IPS-15b (cell line): ENCODE results near the gene NR5A2.

ENCODE experiments used
- H3K27me3 ChIP-seq: one replicate; pipeline ENCODE4 v1.6.1; 2013; ENCODE audit warnings: low read length; ENCODE audit not compliant: control insufficient read depth, insufficient read depth
- H3K36me3 ChIP-seq: one replicate; pipeline ENCODE4 v1.6.1; 2013; ENCODE audit warnings: low read length; ENCODE audit not compliant: control insufficient read depth, insufficient read depth
- H3K4me1 ChIP-seq: one replicate; pipeline ENCODE4 v1.6.1; 2013; ENCODE audit warnings: mild to moderate bottlenecking, low read length; ENCODE audit not compliant: control insufficient read depth, insufficient read depth
- H3K4me3 ChIP-seq: one replicate; pipeline ENCODE4 v1.5.1; 2013; ENCODE audit warnings: low read depth, low read length
- H3K9ac ChIP-seq: one replicate; pipeline ENCODE4 v1.6.1; 2013; ENCODE audit warnings: low read depth, mild to moderate bottlenecking, low read length
- H3K9me3 ChIP-seq: one replicate; pipeline ENCODE4 v1.6.1; 2013; ENCODE audit warnings: mild to moderate bottlenecking, low read length; ENCODE audit not compliant: control insufficient read depth, insufficient read depth

NR5A2 gene

DNA sequence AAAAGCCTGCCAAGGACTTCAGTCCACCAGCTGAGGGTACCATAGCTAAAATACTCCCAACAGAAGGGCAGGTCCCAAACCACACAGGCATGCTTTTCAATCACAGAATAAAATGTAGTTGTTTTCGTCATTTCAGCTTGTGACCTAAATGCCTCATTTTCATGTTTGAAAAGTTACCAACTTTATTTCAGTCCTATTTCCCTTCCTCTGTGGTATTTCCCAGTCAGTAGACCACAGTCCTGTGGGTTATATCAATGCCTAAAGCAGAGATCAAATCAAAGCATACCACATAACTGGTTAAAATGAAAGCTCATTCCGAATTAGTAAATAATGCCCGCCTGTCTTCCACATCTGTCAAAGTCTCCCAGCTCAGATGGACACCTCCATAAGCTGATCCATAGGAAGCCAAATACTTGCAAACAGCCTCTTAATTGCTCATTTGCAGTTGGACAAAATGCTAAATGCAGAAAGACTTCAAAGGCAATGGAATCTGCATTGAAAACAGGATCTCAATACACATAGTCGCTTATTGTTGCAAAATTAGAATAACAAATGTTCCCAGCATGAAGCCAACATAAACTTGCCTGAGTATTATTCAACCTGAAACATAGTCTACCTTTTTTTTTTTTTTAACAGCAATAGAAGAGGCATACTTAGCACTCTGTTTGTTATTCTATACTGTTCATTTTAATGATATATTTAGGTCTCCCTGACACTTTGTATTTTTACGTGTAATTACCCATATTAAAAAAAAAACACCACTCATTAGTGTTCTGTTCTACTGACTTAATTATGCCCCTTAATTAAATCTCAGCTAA lies 53.9 kb downstream of the NR5A2 start:
- Histone ChIP-seq H3K9me3 (no peaks in the 10 kb centered on the region), H3K4me1 (peaks cover 31% of the 10 kb centered on the region), H3K36me3 (no peaks in the 10 kb centered on the region), H3K4me3 (peak overlapping the region; percentile 14), H3K9ac (no peak overlapping the region), H3K27me3 (peaks cover 11% of the 10 kb centered on the region)

DNA sequence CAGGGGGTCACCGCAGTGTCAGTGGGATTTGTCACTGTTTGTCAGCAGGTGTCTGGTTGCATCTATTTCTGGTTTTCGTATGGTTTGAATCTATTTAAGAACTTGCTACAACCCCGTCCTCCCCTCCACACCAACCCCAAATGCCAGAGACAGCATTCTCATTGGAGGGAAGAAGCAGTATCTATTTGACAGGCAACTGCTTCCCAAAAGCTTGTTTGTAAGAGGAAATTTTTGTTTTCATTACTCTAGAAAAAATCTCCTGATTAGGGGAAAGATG lies 54.4 kb downstream of the NR5A2 start:
- peaks cover 11% of the 10 kb centered on the region for H3K27me3 ChIP-seq

DNA sequence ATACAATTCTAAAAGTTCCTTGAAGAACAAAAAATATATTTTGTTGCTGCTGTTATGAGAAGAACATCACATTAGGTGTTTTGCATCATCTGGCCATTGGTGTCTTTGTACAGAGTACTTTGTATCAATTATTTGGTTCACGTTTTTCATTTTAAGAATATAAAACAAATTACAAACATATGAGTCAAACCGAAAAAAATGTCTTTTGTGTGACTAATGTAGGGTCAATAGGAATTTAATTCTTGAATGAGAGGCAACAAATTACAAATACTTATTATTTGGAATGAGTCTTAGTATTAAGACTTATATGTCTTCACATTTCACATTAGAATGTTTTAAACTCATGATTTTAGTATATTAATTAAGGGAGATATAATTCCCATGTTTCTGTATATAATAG lies 54.8 kb downstream of the NR5A2 start:
- no peak overlapping the region for H3K4me3 ChIP-seq
- H3K27me3 ChIP-seq: peaks cover 11% of the 10 kb centered on the region
- H3K9ac ChIP-seq: no peak overlapping the region
- H3K9me3 ChIP-seq: no peaks in the 10 kb centered on the region
- H3K36me3 ChIP-seq: no peaks in the 10 kb centered on the region
- peaks cover 30% of the 10 kb centered on the region for H3K4me1 ChIP-seq

More for the DNA sequence above, 54.4 kb downstream of the NR5A2 start:
- H3K4me3 ChIP-seq: no peak overlapping the region
- no peaks in the 10 kb centered on the region for H3K36me3 ChIP-seq
- H3K9ac ChIP-seq: no peak overlapping the region
- peaks cover 30% of the 10 kb centered on the region for H3K4me1 ChIP-seq
- no peaks in the 10 kb centered on the region for H3K9me3 ChIP-seq

DNA sequence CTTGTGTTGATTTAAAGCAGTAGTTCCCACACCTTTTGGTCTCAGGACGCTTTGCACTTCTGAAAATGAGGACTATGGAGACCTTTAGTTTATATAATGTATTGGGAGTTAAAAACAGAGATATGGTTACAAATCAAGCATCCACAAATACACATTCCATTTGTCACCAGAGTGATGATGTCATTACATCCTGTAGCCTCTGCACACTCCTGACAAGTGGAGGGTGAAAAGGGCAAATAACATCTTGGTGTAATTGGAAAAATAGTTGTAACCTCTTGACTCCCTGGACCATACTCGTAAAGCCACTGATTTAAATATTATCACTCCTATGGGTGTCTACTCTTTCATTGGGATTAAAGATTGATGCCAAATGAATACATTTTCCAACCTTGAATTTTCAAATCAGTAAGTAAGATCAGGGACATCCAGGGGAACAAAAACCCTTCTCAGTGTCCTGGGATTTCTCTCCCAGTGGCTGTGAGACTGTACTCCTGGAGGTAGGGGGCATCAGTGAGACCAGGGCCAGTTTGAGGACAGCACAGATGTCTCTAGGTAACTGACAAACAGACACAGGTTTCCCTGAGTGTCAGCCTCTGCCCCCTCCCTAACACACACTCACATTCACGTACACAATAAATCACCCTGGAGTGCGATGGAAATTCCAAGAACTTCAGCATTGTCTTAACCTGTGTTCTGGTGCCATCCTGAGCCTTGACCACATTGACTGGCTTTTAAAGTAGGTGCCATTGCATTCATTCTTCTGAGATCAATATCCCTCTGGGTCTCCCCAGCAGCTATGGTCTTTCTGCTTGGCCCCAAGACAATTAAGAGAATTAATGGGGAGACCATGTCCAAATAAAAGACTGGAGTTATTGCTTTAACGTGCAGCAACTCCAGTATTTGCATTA lies 63.0 kb downstream of the NR5A2 start:
- no peaks in the 10 kb centered on the region for H3K27me3 ChIP-seq
- H3K36me3 ChIP-seq: no peaks in the 10 kb centered on the region
- H3K9me3 ChIP-seq: no peaks in the 10 kb centered on the region
- H3K9ac ChIP-seq: no peak overlapping the region
- no peak overlapping the region for H3K4me3 ChIP-seq
- H3K4me1 ChIP-seq: no peaks in the 10 kb centered on the region

DNA sequence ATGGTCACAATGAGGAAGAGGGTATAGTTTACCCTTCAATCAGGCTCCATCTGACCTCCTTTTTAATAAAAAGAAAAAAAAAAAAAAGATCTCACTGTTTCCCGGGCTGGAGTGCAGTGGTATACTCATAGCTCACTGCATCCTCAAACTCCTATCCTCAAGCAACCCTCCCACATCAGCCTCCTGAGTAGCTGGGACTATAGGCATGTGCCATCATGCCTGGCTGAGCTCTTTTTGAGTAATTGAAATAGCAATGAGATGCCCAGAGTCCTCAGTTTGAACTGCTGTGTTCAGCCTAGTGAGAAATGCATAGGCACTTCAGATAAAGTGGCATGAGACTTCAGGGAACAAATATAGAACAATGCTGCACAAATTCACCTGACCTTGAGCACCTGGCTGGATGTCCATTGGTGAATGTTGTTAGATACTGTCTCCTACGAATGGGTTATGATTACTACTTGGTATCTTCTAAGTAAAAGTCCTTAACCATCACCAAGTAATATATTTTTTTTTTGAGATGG lies 67.6 kb downstream of the NR5A2 start:
- H3K4me1 ChIP-seq: no peaks in the 10 kb centered on the region
- no peaks in the 10 kb centered on the region for H3K36me3 ChIP-seq
- no peaks in the 10 kb centered on the region for H3K9me3 ChIP-seq
- no peaks in the 10 kb centered on the region for H3K27me3 ChIP-seq
- H3K9ac ChIP-seq: no peak overlapping the region
- no peak overlapping the region for H3K4me3 ChIP-seq

DNA sequence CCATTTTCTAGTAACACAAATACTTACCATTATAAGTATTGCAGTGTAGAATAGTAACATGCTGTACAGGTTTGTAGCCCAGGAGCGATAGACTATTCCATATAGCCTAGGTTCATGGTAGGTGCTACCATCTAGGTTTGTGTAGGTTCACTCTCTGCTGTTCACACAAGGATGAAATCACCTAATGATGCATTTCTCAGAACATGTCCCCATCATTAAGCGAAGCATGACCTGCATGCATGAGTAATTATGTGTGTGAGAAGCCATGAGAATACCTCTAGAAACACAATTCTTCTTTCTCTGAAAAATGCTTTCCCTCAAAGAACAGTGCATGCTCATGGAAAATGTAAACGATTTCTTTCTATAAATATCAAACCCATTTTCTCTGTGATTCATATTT lies 69.3 kb downstream of the NR5A2 start:
- H3K4me3 ChIP-seq: no peak overlapping the region
- H3K4me1 ChIP-seq: no peaks in the 10 kb centered on the region
- H3K36me3 ChIP-seq: no peaks in the 10 kb centered on the region
- H3K9ac ChIP-seq: no peak overlapping the region
- H3K27me3 ChIP-seq: no peaks in the 10 kb centered on the region
- no peaks in the 10 kb centered on the region for H3K9me3 ChIP-seq

DNA sequence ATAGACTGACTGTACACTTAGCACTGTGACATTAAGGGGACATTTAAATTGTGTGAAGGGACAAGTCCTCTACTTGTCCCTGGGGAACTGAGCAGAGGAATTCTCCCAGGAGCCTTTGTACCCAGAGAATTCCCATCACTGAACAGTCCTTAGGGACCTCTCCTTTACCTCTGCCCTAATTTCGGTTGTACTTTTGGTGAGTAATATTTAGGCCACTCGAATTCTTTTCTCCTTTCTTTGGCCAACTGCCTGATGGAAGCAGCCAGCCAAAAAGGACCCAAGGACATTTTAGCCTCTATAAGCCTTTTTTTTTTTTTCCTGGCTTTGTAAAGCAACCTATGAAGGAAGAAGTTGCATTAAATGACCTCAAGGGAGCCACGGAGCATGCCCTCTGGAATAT lies 71.5 kb downstream of the NR5A2 start:
- Histone ChIP-seq H3K9me3 (no peaks in the 10 kb centered on the region), H3K9ac (no peak overlapping the region), H3K4me1 (no peaks in the 10 kb centered on the region), H3K36me3 (no peaks in the 10 kb centered on the region), H3K4me3 (no peak overlapping the region), H3K27me3 (no peaks in the 10 kb centered on the region)

DNA sequence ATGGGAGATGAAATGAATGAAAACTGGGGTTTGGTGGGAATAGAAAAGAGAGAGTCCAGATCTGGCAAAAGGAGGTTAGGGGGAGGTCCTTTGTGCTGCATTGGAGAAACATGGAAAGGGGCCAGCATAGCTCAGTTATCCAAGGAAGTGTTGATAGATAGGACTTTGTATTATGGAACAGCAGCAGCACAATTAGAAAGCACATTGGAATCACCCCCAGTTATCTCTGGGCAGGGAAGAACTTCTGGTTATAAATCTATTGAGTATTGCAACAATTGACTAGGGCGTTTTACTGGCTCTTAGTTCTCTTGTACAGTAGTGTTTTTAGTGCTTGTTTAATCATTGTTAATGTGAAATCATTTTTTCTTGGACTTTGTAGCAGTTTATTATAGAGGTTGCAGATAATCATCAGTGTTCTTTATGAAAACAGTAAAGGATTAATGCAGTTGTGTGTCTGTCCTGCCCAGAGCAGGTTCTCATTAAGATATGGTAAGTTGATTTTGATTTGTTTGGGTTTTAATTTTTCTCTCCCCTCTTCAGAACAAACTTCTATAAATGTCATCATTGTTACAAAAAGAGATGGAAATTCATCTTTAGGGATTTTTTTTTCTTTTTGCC lies 76.6 kb downstream of the NR5A2 start:
- Histone ChIP-seq H3K9ac (no peak overlapping the region), H3K4me3 (no peak overlapping the region), H3K4me1 (peaks cover 3% of the 10 kb centered on the region), H3K27me3 (no peaks in the 10 kb centered on the region), H3K9me3 (no peaks in the 10 kb centered on the region), H3K36me3 (no peaks in the 10 kb centered on the region)

DNA sequence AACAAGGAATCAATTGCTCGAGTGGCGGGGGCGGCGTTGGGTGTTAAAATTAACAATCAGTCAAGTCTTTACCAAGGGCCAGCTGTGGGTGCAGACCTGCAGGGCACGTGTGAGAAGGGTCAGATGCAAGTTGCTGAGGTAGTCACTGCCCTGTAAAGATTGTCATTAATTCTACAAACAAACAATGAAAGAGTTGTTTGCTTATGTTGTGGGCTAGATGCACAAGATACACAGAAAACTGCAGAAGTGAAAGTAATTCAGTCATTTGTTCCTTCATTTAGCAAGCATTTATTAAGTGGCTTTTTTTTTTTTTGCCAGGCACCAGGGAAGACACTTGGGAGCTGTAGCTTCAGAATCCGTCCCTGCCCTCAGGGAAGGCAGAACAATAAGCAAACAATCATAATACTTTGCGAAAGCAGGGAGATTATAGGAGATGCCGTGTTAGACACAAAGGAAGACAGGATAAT lies 79.5 kb downstream of the NR5A2 start:
- no peak overlapping the region for H3K4me3 ChIP-seq
- no peaks in the 10 kb centered on the region for H3K9me3 ChIP-seq
- no peak overlapping the region for H3K9ac ChIP-seq
- H3K4me1 ChIP-seq: peaks cover 3% of the 10 kb centered on the region
- H3K36me3 ChIP-seq: no peaks in the 10 kb centered on the region
- no peaks in the 10 kb centered on the region for H3K27me3 ChIP-seq

DNA sequence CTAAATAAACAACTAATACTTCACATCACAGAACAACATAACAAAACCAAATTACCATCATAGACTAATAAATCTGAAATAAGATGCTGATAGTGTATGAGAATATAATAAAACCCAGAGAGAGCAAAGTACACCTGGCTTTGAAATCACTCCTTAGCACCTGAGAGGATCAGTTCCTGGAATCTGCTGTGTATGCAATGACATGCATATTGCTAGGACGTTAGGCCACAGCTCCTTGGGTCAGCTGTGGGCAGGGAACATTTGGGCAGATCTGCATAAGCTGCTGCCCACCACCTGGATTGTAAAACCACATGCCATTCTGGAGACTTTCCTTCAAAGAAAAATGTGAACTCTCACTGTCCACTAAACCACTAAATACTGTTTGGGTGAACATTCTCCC lies 81.1 kb downstream of the NR5A2 start:
- no peaks in the 10 kb centered on the region for H3K9me3 ChIP-seq
- H3K36me3 ChIP-seq: no peaks in the 10 kb centered on the region
- H3K4me3 ChIP-seq: no peak overlapping the region
- no peaks in the 10 kb centered on the region for H3K27me3 ChIP-seq
- peaks cover 3% of the 10 kb centered on the region for H3K4me1 ChIP-seq
- H3K9ac ChIP-seq: no peak overlapping the region

DNA sequence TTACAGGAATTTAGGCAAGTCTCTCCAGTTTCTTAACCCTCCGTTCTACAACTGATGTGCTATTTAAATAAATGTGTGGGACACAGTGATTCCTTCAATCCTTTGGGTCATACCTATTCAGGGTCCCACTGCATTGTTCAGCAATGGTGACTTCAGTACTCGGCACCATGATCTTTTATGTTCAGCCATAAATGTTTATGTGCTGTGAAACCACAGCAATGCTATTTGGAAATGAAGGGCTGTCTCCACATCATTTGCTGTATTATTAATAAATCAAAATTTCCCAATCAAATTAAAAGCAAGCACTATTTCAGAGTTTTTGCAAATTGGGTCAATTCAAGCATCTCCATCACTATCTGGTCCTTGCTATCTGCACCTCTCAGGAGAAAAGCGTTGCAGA lies 84.8 kb downstream of the NR5A2 start:
- Histone ChIP-seq H3K4me3 (no peak overlapping the region), H3K27me3 (no peaks in the 10 kb centered on the region), H3K9me3 (no peaks in the 10 kb centered on the region), H3K36me3 (no peaks in the 10 kb centered on the region), H3K9ac (no peak overlapping the region), H3K4me1 (peaks cover 3% of the 10 kb centered on the region)
